ENCODE data around the gene SLC34A3.
A peak's percentile ranks its signal among the peaks of the same experiment; 100 is the strongest.
"Not testable (repeated sequence)": the region's sequence is repeated elsewhere in the genome, so short reads cannot be mapped to it uniquely, and the experiment has no call there.

SLC34A3 gene

GRCh38 chr9:137256362-137256761, 25.7 kb downstream of the SLC34A3 start:
- DNase-seq: no peak
- Histone ChIP-seq H3K36me3 (peaks cover 19% of the 10 kb centered on the region), H3K4me1 (peaks cover 4% of the 10 kb centered on the region), H3K27me3 (no peaks in the 10 kb centered on the region), H3K9me3 (no peaks in the 10 kb centered on the region), H3K4me3 (ENCODE audit: low read depth, low read length) (peak overlapping the region; percentile 93)
- TF ChIP-seq, protein P1, sequence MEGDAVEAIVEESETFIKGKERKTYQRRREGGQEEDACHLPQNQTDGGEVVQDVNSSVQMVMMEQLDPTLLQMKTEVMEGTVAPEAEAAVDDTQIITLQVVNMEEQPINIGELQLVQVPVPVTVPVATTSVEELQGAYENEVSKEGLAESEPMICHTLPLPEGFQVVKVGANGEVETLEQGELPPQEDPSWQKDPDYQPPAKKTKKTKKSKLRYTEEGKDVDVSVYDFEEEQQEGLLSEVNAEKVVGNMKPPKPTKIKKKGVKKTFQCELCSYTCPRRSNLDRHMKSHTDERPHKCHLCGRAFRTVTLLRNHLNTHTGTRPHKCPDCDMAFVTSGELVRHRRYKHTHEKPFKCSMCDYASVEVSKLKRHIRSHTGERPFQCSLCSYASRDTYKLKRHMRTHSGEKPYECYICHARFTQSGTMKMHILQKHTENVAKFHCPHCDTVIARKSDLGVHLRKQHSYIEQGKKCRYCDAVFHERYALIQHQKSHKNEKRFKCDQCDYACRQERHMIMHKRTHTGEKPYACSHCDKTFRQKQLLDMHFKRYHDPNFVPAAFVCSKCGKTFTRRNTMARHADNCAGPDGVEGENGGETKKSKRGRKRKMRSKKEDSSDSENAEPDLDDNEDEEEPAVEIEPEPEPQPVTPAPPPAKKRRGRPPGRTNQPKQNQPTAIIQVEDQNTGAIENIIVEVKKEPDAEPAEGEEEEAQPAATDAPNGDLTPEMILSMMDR (IDR thresholded peaks at IDR 0.05; ENCODE audit: low read depth, low read length): no peak

- Histone ChIP-seq H3K9me3 (no peaks in the 10 kb centered on the region), H3K27me3 (no peaks in the 10 kb centered on the region), H3K4me1 (peaks cover 4% of the 10 kb centered on the region), H3K36me3 (peaks cover 19% of the 10 kb centered on the region), H3K4me3 (ENCODE audit: low read depth, low read length) (no peak overlapping the region; the same call in 1 of the 2 replicates)
- no peak for DNase-seq
- TF ChIP-seq, protein P1 (IDR thresholded peaks at IDR 0.05; ENCODE audit: low read depth, low read length): no peak
Observed at GRCh38 chr9:137256856-137257255, 26.2 kb downstream of the SLC34A3 start.

DNA sequence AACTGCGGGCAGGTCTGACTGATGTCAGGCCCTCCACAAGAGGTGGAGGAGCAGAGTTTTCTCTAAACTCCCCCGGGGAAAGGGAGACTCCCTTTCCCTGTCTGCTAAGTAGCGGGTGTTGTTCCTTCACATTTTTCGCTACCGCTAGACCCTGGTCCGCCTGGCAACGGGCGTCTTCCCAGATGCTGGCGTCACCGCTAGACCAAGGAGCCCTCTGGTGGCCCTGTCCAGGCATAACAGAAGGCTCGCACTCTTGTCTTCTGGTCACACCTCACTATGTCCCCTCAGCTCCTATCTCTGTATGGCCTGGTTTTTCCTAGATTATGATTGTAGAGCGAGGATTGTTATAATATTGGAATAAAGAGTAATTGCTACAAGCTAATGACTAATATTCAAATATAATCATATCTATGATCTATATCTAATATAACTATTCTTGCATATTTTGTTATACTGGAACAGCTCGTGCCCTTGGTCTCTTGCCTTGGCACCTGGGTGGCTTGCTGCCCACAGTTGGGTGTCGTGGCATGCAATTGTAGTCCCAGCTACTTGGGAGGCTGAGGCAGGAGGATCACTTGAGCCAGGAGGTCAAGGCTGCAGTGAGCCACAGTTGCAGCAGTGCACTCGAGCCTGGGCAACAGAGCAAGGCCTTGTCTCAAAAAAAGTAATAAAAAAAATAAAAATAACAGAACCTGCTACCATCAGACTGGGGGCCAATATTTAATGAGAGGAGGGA, 31.6 kb downstream of the SLC34A3 start:
- H3K36me3 ChIP-seq: peaks cover 30% of the 10 kb centered on the region
- H3K9me3 ChIP-seq; H3K4me1 ChIP-seq; H3K27me3 ChIP-seq; H3K4me3 ChIP-seq (ENCODE audit: low read depth, low read length): not testable (repeated sequence)
- peak; percentile 54 for DNase-seq
- TF ChIP-seq, protein P1 (IDR thresholded peaks at IDR 0.05; ENCODE audit: low read depth, low read length): peak; percentile 47

GRCh38 chr9:137262909-137263285, 32.2 kb downstream of the SLC34A3 start:
- Histone ChIP-seq H3K4me1 (no peaks in the 10 kb centered on the region), H3K9me3 (no peaks in the 10 kb centered on the region), H3K27me3 (no peaks in the 10 kb centered on the region), H3K36me3 (peaks cover 33% of the 10 kb centered on the region), H3K4me3 (ENCODE audit: low read depth, low read length) (no peak overlapping the region)
- DNase-seq: no peak
- TF ChIP-seq, protein P1 (IDR thresholded peaks at IDR 0.05; ENCODE audit: low read depth, low read length): no peak

DNA sequence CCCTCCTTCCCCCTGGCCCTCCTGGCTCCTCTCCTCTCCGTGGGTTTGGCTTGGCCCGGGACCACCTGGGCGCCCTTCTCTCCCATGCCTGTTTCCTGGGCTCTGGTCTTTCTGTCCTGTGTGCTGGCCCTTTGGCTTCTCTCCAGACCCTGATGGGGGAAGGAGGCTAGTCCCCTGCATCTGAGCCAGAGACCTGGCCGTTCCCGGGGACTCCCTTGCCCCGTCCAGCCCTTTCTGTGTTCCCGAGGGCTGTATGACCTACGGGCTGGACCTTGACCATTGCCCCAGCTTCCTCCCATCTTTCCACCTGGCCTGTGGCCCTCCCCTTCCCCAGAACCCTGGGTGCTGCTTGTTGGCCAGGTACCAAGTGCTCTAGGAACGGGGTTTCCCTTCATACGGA, 32.8 kb downstream of the SLC34A3 start:
- no peak for DNase-seq
- Histone ChIP-seq H3K9me3 (no peaks in the 10 kb centered on the region), H3K27me3 (no peaks in the 10 kb centered on the region), H3K36me3 (peaks cover 37% of the 10 kb centered on the region), H3K4me3 (ENCODE audit: low read depth, low read length) (no peak overlapping the region), H3K4me1 (no peaks in the 10 kb centered on the region)
- TF ChIP-seq, protein P1 (IDR thresholded peaks at IDR 0.05; ENCODE audit: low read depth, low read length): no peak

DNA sequence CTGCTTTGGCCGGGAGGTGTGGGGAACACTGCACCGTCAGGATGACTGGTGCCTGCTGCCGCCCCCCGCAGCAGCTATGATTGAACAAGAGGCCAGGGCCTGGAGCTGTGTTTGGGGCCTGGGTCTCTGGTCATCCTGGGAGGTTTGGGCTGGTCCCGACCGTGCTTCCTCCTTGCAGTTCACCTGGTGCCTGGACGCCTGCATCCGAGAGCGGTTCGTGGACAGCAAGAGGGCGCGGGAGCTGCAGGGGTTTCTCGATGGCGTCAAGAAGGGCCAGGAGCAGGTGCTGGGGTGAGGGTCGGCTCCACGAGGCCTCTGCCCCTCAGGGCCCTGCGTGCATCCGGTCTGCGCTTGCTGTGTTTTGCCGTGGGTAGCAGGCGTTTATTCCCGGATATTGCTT, 33.4 kb downstream of the SLC34A3 start:
- DNase-seq: no peak
- no peaks in the 10 kb centered on the region for H3K27me3 ChIP-seq
- peaks cover 36% of the 10 kb centered on the region for H3K36me3 ChIP-seq
- H3K4me3 ChIP-seq (ENCODE audit: low read depth, low read length): no peak overlapping the region
- TF ChIP-seq, protein P1 (IDR thresholded peaks at IDR 0.05; ENCODE audit: low read depth, low read length): no peak
- no peaks in the 10 kb centered on the region for H3K9me3 ChIP-seq
- H3K4me1 ChIP-seq: no peaks in the 10 kb centered on the region
